CD14-positive monocyte (primary cell): ENCODE measurements around the gene FAM181A. TPM values are rescaled to one million over a fixed set of nuclear protein-coding genes. Genes with fewer than 3 reads are reported as not detected.

Experiments used
- DNase-seq, 3 donors: peaks; one replicate each; pipeline ENCODE4 v3.0.0-alpha.2; 2011 to 2022
- H2AFZ ChIP-seq: 2 replicates; pipeline ENCODE4 v1.6.0; 2012; ENCODE audit warnings: mild to moderate bottlenecking, low read depth, low read length, inconsistent platforms; ENCODE audit not compliant: insufficient read depth, poor library complexity, severe bottlenecking
- H3K27ac ChIP-seq, 2 donors: 1 replicate in 1 of 2; 2 replicates in 1 of 2; pipeline ENCODE4 v1.5.1; 2012 to 2013; ENCODE audit warnings: low read length in 2 of 2, control low read depth in 1 of 2, inconsistent platforms in 1 of 2, low read depth in 1 of 2, mild to moderate bottlenecking in 1 of 2
- H3K27me3 ChIP-seq, 2 donors: one replicate each; pipeline versions ENCODE4 v1.6.0 to v1.6.1; 2011 to 2013; ENCODE audit warnings: low read length in 2 of 2; ENCODE audit not compliant: control insufficient read depth in 2 of 2, insufficient read depth in 2 of 2
- H3K36me3 ChIP-seq, 2 donors: replicated peaks in 1 of 2; 1 replicate in 1 of 2; 2 replicates in 1 of 2; pipeline versions ENCODE4 v1.5.1 to v1.6.1; 2012 to 2013; ENCODE audit warnings: low read length in 2 of 2, control low read depth in 1 of 2, inconsistent platforms in 1 of 2, mild to moderate bottlenecking in 1 of 2; ENCODE audit not compliant: insufficient read depth in 2 of 2, control insufficient read depth in 1 of 2
- H3K4me1 ChIP-seq, 2 donors: 1 replicate in 1 of 2; 2 replicates in 1 of 2; pipeline versions ENCODE4 v1.5.1 to v1.6.1; 2012 to 2013; ENCODE audit warnings: low read length in 2 of 2, control low read depth in 1 of 2, inconsistent platforms in 1 of 2, mild to moderate bottlenecking in 1 of 2, moderate library complexity in 1 of 2; ENCODE audit not compliant: insufficient read depth in 2 of 2, control insufficient read depth in 1 of 2
- H3K4me2 ChIP-seq: replicated peaks from 2 replicates; pipeline ENCODE3; 2012; ENCODE audit warnings: low read length, moderate library complexity, mild to moderate bottlenecking; ENCODE audit not compliant: poor library complexity, severe bottlenecking; ENCODE audit errors: extremely low read depth
- H3K4me3 ChIP-seq, 3 experiments: fragments of 200-600 bp in 1 of 3; sonication (generic) in 1 of 3; replicated peaks in 1 of 3; 1 replicate in 2 of 3; 2 replicates in 1 of 3; pipeline ENCODE4 v1.5.1; 2011 to 2013; ENCODE audit warnings: low read length in 3 of 3, mild to moderate bottlenecking in 3 of 3, control low read depth in 2 of 3, low read depth in 2 of 3, inconsistent platforms in 1 of 3, moderate library complexity in 1 of 3
- H3K79me2 ChIP-seq: 2 replicates; pipeline ENCODE4 v1.6.0; 2012; ENCODE audit warnings: mild to moderate bottlenecking, control low read depth, inconsistent platforms, low read length, moderate library complexity; ENCODE audit not compliant: insufficient read depth
- H3K9ac ChIP-seq: 2 replicates; pipeline ENCODE4 v1.6.0; 2017; ENCODE audit warnings: low read length, mild to moderate bottlenecking; ENCODE audit not compliant: insufficient read depth, poor library complexity, severe bottlenecking
- H3K9me3 ChIP-seq, 2 donors: replicated peaks in 1 of 2; 1 replicate in 1 of 2; 2 replicates in 1 of 2; pipeline versions ENCODE4 v1.5.1 to v1.6.1; 2012 to 2013; ENCODE audit warnings: low read length in 2 of 2, control low read depth in 1 of 2; ENCODE audit not compliant: control insufficient read depth in 1 of 2, insufficient read depth in 1 of 2
- H4K20me1 ChIP-seq: 2 replicates; pipeline ENCODE4 v1.6.0; 2012; ENCODE audit warnings: mild to moderate bottlenecking, low read length, control low read depth, moderate library complexity; ENCODE audit not compliant: insufficient read depth
- H3K27ac Mint-ChIP-seq, 7 donors: one replicate each; pipeline ENCODE4 v1.8.0; 2020; ENCODE audit warnings: mild to moderate bottlenecking in 7 of 7, mixed read lengths in 7 of 7, moderate library complexity in 6 of 7, inconsistent platforms in 2 of 7
- H3K27me3 Mint-ChIP-seq, 3 donors: one replicate each; pipeline ENCODE4 v1.8.0; 2021 to 2022; ENCODE audit warnings: low read depth in 3 of 3, mild to moderate bottlenecking in 3 of 3, mixed read lengths in 3 of 3, moderate library complexity in 3 of 3, inconsistent platforms in 1 of 3
- H3K36me3 Mint-ChIP-seq, 2 donors: one replicate each; pipeline ENCODE4 v1.8.0; 2020; ENCODE audit warnings: mixed read lengths in 2 of 2, inconsistent platforms in 1 of 2, mild to moderate bottlenecking in 1 of 2
- H3K4me1 Mint-ChIP-seq: one replicate; pipeline ENCODE4 v1.8.0; 2020; ENCODE audit warnings: mild to moderate bottlenecking, mixed read lengths
- H3K4me3 Mint-ChIP-seq, 2 donors: one replicate each; pipeline ENCODE4 v1.8.0; 2020; ENCODE audit warnings: mild to moderate bottlenecking in 2 of 2, mixed read lengths in 2 of 2, moderate library complexity in 1 of 2
- H3K9me3 Mint-ChIP-seq, 7 donors: one replicate each; pipeline ENCODE4 v1.8.0; 2020 to 2022; ENCODE audit warnings: mixed read lengths in 7 of 7, mild to moderate bottlenecking in 6 of 7, moderate library complexity in 6 of 7, inconsistent platforms in 2 of 7
- CTCF ChIP-seq: fragments of 200-600 bp; IDR thresholded peaks from one replicate; pipeline ENCODE4 v1.8.0; 2022; ENCODE audit warnings: antibody characterized with exemption, mild to moderate bottlenecking
- WGBS: methylation state at CpG from one replicate; pipeline ENCODE4 v1.1.5; 2013; ENCODE audit warnings: missing lambda C conversion rate; ENCODE audit not compliant: insufficient coverage; 5-methylcytosine and 5-hydroxymethylcytosine counted together
- intact Hi-C, 2 donors: fragments of 100-400 bp; cut with micrococcal nuclease; formaldehyde crosslinking; loops; one replicate each; pipeline versions ENCODE4 v1.15.0 to v1.15.1; 2023
- polyA plus RNA-seq, 3 donors: library from polyadenylated mRNA; depleted of rRNA in 1 of 3; unstranded in 2 of 3; stranded (reverse) in 1 of 3; fragments of 300-500 nt in 2 of 3; fragments of >200 nt in 1 of 3; fragmentation: Illumina TruSeq in 2 of 3; gene quantifications; 1 replicate in 2 of 3; 2 replicates in 1 of 3; pipeline ENCODE4 v1.2.3, GENCODE V29; 2012 to 2021

The FAM181A gene
- polyA plus RNA-seq, 3 donors, result not detected

- Mint-ChIP-seq H3K27ac (no peak overlapping the region), H3K4me3 (no peak overlapping the region), H3K27me3 (peaks cover 6 to 8% (median 6%) of the 10 kb centered on the region in 3 donors), H3K9me3 (peaks cover 0 to 3% (median 0%) of the 10 kb centered on the region in 7 donors), H3K36me3 (peaks cover 11 to 45% of the 10 kb centered on the region in 2 donors), H3K4me1 (peaks cover 12% of the 10 kb centered on the region)
- Histone ChIP-seq H3K9me3 (no peaks in the 10 kb centered on the region), H3K79me2 (no peaks in the 10 kb centered on the region), H3K4me2 (no peak overlapping the region), H3K36me3 (no peaks in the 10 kb centered on the region), H3K27ac (no peak overlapping the region), H3K9ac (no peak overlapping the region), H4K20me1 (no peaks in the 10 kb centered on the region), H3K4me3 (no peak overlapping the region), H3K4me1 (peaks cover 12 to 15% of the 10 kb centered on the region in 2 donors), H2AFZ (no peak overlapping the region), H3K27me3 (peaks cover 0 to 4% of the 10 kb centered on the region in 2 donors)
- DNase-seq, result no peak
- no peak for TF ChIP-seq CTCF
- 88% methylated on average over 9 of the region's 9 CpGs for WGBS
- intact Hi-C loops, result no loop called here
Observed at GRCh38 chr14:93943930-93944329, 16.8 kb downstream of the FAM181A start.

GRCh38 chr14:93944348-93945069 lies 17.4 kb downstream of the FAM181A start:
- Mint-ChIP-seq H3K9me3 (no peaks in the 10 kb centered on the region), H3K27ac (peak overlapping the region in 1 of 7 donors; percentile 21), H3K4me1 (peaks cover 10% of the 10 kb centered on the region), H3K27me3 (peaks cover 0 to 6% (median 2%) of the 10 kb centered on the region in 3 donors), H3K4me3 (no peak overlapping the region), H3K36me3 (peaks cover 11 to 47% of the 10 kb centered on the region in 2 donors)
- WGBS, result 89% methylated on average over 9 of the region's 16 CpGs
- H3K36me3 ChIP-seq, result no peaks in the 10 kb centered on the region
- no peaks in the 10 kb centered on the region for H3K27me3 ChIP-seq
- H3K9me3 ChIP-seq, result no peaks in the 10 kb centered on the region
- H2AFZ ChIP-seq, result no peak overlapping the region
- no peaks in the 10 kb centered on the region for H4K20me1 ChIP-seq
- peaks cover 8 to 9% of the 10 kb centered on the region in 2 donors for H3K4me1 ChIP-seq
- H3K4me3 ChIP-seq, result no peak overlapping the region
- TF ChIP-seq CTCF, result no peak
- intact Hi-C loops, result no loop called here
- no peaks in the 10 kb centered on the region for H3K79me2 ChIP-seq
- DNase-seq, result no peak
- no peak overlapping the region for H3K9ac ChIP-seq
- H3K4me2 ChIP-seq, result no peak overlapping the region
- H3K27ac ChIP-seq, result no peak overlapping the region
